Stomach (tissue), 9 donors: Measurements from ENCODE around the gene DPYD. TPM values are rescaled to one million over a fixed set of nuclear protein-coding genes. Genes with fewer than 3 reads are reported as not detected.

Source experiments
- DNase-seq, 2 donors: peaks; one replicate each; pipeline versions ENCODE4 v3.0.0 to v3.0.0-alpha.2; 2013 to 2019
- H3K27ac ChIP-seq, 5 donors: fragments of 200-600 bp in 4 of 5; sonication (generic) in 4 of 5; one replicate each; pipeline ENCODE4 v1.5.1; 2013 to 2019; ENCODE audit warnings: mild to moderate bottlenecking in 1 of 5, moderate library complexity in 1 of 5
- H3K27me3 ChIP-seq, 3 donors: fragments of 200-600 bp; sonication (generic); one replicate each; pipeline ENCODE4 v1.5.1; 2017 to 2019; ENCODE audit warnings: mixed run types in 1 of 3
- H3K36me3 ChIP-seq, 4 donors: fragments of 200-600 bp; sonication (generic); 1 replicate in 3 of 4; 2 replicates in 1 of 4; pipeline ENCODE4 v1.5.1; 2016 to 2019
- H3K4me1 ChIP-seq, 4 donors: fragments of 200-600 bp; sonication (generic); one replicate each; pipeline ENCODE4 v1.5.1; 2016 to 2019
- H3K4me3 ChIP-seq, 4 donors: fragments of 200-600 bp; sonication (generic) in 3 of 4; one replicate each; pipeline ENCODE4 v1.5.1; 2016 to 2019; ENCODE audit warnings: mild to moderate bottlenecking in 1 of 4
- H3K9me3 ChIP-seq, 4 donors: fragments of 200-600 bp; sonication (generic); one replicate each; pipeline ENCODE4 v1.5.1; 2016 to 2019
- CTCF ChIP-seq, 7 experiments: fragments of 450-650 bp in 4 of 7; fragments of 200-600 bp in 3 of 7; sonication (generic) in 3 of 7; IDR thresholded peaks; one replicate each; pipeline ENCODE4 v1.5.1; 2016 to 2019; ENCODE audit warnings: antibody characterized with exemption in 7 of 7, control low read depth in 2 of 7, mild to moderate bottlenecking in 1 of 7
- EP300 ChIP-seq: sonication (generic); formaldehyde crosslinking; IDR thresholded peaks from one replicate; pipeline ENCODE4 v1.6.1; 2017; ENCODE audit warnings: antibody characterized with exemption
- POLR2A ChIP-seq, 4 donors: fragments of 450-650 bp; IDR thresholded peaks; one replicate each; pipeline ENCODE4 v1.6.1; 2016; ENCODE audit warnings: antibody characterized with exemption in 4 of 4, control low read depth in 2 of 4, mild to moderate bottlenecking in 1 of 4, moderate library complexity in 1 of 4
- POLR2AphosphoS5 ChIP-seq, 3 donors: sonication (generic); formaldehyde crosslinking; IDR thresholded peaks; one replicate each; pipeline ENCODE4 v1.6.1; 2016; ENCODE audit warnings: antibody characterized with exemption in 3 of 3
- WGBS, 5 donors: extraction: QIAGEN DNeasy Blood & Tissue Kit in 3 of 5; methylation state at CpG; one replicate each; pipeline versions ENCODE4 v1.1.5 to v1.1.7; 2013 to 2018; 5-methylcytosine and 5-hydroxymethylcytosine counted together
- intact Hi-C: fragments of 100-400 bp; cut with DNase I; formaldehyde crosslinking; loops from one replicate; pipeline ENCODE4 v1.15.1; 2023; ENCODE audit warnings: low total_unique reads
- polyA plus RNA-seq, 3 donors: library from polyadenylated mRNA; stranded (reverse); fragments of 200-250 nt; gene quantifications; one replicate each; pipeline ENCODE4 v1.2.3, GENCODE V29; 2013
- total RNA-seq, 5 donors: library from RNA; depleted of rRNA; stranded (reverse); fragments of >200 nt; gene quantifications; one replicate each; pipeline versions ENCODE4 v1.1.0 to v1.2.3, GENCODE V29; 2014 to 2016
- donor health status: healthy with polysubstance abuse.
- donor health status: Bipolar disorder and iron deficiency.
- donor health status: healthy.

The DPYD gene
- total and polyA plus RNA-seq, 8 donors: 7.5 to 58.2 (median 18.2) TPM

DNA sequence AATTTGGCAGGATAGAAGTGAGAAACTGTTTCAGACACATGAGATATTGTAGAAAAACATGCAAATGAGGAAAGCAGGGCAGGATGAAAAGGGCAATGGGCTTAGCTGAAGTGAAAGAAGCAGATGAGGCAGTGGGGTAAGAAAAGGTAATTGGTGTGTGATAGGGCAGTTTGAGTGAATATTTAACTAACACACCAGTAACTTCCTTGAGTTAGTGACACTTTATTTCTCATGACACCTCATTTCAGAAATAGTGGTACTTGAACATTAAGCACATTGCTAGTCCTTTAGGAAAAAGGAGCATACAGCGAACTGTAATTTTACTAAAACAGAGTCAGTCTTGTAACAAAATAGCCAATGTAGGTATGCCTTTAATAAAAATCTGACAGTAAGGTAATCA is 415.0 kb downstream of the DPYD start:
- WGBS, 5 donors: 84 to 100% (median 96%) methylated on average over 1 of the region's 1 CpG
- Histone ChIP-seq H3K4me1 (no peaks in the 10 kb centered on the region), H3K27me3 (no peaks in the 10 kb centered on the region), H3K9me3 (peaks cover 0 to 8% (median 2%) of the 10 kb centered on the region in 4 donors), H3K27ac (no peak overlapping the region), H3K36me3 (no peaks in the 10 kb centered on the region), H3K4me3 (no peak overlapping the region)
- intact Hi-C loops: no loop called here
- TF ChIP-seq CTCF (IDR thresholded peaks at IDR 0.05) (no peak), EP300 (no peak), POLR2A (IDR thresholded peaks at IDR 0.05) (no peak), POLR2AphosphoS5 (IDR thresholded peaks at IDR 0.05) (no peak)
- DNase-seq: no peak

GRCh38 chr1:97505289-97505688 is 415.5 kb downstream of the DPYD start:
- Histone ChIP-seq H3K4me1 (no peaks in the 10 kb centered on the region), H3K9me3 (peaks cover 0 to 4% (median 0%) of the 10 kb centered on the region in 4 donors), H3K27ac (no peak overlapping the region), H3K36me3 (no peaks in the 10 kb centered on the region), H3K4me3 (no peak overlapping the region), H3K27me3 (no peaks in the 10 kb centered on the region)
- TF ChIP-seq POLR2AphosphoS5 (IDR thresholded peaks at IDR 0.05) (no peak), EP300 (no peak), CTCF (IDR thresholded peaks at IDR 0.05) (no peak), POLR2A (IDR thresholded peaks at IDR 0.05) (no peak)
- DNase-seq: no peak
- intact Hi-C loops: no loop called here
- 97 to 99% (median 98%) methylated on average over 3 of the region's 3 CpGs for WGBS, 5 donors

DNA sequence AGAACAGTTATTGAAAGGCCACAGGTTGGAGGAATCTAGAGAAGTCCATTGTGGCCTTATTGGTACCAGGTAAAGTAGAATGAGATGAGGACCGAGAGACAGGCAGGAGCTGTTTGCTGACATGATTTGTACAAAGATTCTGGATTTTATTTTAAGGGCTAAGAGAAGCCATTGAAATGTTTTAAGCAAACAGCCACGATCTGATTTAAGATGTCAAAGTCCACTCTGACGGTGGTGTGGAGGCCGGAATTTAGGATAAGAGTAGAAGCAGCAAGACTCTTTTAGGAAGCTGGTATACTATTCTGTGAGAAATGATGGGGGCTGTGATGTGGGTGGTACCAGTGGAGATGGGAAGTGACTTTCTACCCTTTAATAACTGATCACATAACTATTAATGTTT is 418.5 kb downstream of the DPYD start:
- intact Hi-C loops: no loop called here
- Histone ChIP-seq H3K36me3 (no peaks in the 10 kb centered on the region), H3K4me3 (no peak overlapping the region), H3K27me3 (no peaks in the 10 kb centered on the region), H3K27ac (no peak overlapping the region), H3K4me1 (no peaks in the 10 kb centered on the region), H3K9me3 (no peaks in the 10 kb centered on the region)
- no peak for DNase-seq
- TF ChIP-seq EP300: no peak
- TF ChIP-seq CTCF (IDR thresholded peaks at IDR 0.05): no peak
- TF ChIP-seq POLR2AphosphoS5 (IDR thresholded peaks at IDR 0.05): no peak
- TF ChIP-seq POLR2A (IDR thresholded peaks at IDR 0.05): no peak
- 38 to 74% (median 53%) methylated on average over 4 of the region's 4 CpGs for WGBS, 5 donors

DNA sequence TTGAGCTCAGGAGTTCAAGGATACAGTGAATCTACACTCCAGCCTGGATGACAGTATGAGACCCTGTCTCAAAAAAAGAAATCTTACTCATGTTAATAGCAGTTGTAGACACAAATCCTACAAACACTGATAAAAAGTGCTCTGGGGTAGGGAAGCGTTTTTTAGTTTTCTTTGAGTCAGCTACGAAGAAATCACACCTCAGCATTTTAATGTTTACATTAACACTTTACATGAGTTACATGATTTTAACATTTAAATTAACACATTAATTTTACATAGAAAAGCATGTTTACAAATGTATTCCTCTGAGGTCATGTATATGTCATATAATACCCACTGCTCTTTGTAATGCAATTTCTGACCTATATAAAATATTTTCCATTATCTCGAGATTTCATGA is 419.2 kb downstream of the DPYD start:
- Histone ChIP-seq H3K36me3 (no peaks in the 10 kb centered on the region), H3K4me3 (no peak overlapping the region), H3K9me3 (no peaks in the 10 kb centered on the region), H3K4me1 (no peaks in the 10 kb centered on the region), H3K27ac (no peak overlapping the region), H3K27me3 (no peaks in the 10 kb centered on the region)
- 90 to 95% (median 94%) methylated on average over 3 of the region's 3 CpGs for WGBS, 5 donors
- DNase-seq: no peak
- no peak for TF ChIP-seq CTCF (IDR thresholded peaks at IDR 0.05)
- no peak for TF ChIP-seq EP300
- TF ChIP-seq POLR2AphosphoS5 (IDR thresholded peaks at IDR 0.05): no peak
- no peak for TF ChIP-seq POLR2A (IDR thresholded peaks at IDR 0.05)
- intact Hi-C loops: no loop called here
